AG08396 (cell line): ENCODE data around the gene HEY2.
"Not testable (repeated sequence)": the region's sequence is repeated elsewhere in the genome, so short reads cannot be mapped to it uniquely, and the experiment has no call there.

Experiments
- DNase-seq: peaks from one replicate; pipeline ENCODE4 v3.0.0; 2012; ENCODE audit warnings: low spot score, mixed read lengths

The HEY2 gene

GRCh38 chr6:125795301-125795700 lies 45.9 kb downstream of the HEY2 start:
- DNase-seq, result no peak

GRCh38 chr6:125797120-125797885 lies 47.9 kb downstream of the HEY2 start:
- no peak for DNase-seq

- no peak for DNase-seq
Measured at GRCh38 chr6:125797886-125798444, 48.5 kb downstream of the HEY2 start.

GRCh38 chr6:125798734-125799508 lies 49.5 kb downstream of the HEY2 start:
- DNase-seq, result no peak

GRCh38 chr6:125802383-125802782 lies 53.0 kb downstream of the HEY2 start:
- DNase-seq, result no peak

- no peak for DNase-seq
Measured at GRCh38 chr6:125802943-125803377, 53.5 kb downstream of the HEY2 start.

- DNase-seq, result no peak
Measured at GRCh38 chr6:125804264-125804663, 54.8 kb downstream of the HEY2 start.

- not testable (repeated sequence) for DNase-seq
Measured at GRCh38 chr6:125804866-125805425, 55.5 kb downstream of the HEY2 start.

GRCh38 chr6:125806813-125807212 lies 57.4 kb downstream of the HEY2 start:
- no peak for DNase-seq

- DNase-seq, result no peak
Measured at GRCh38 chr6:125807293-125807692, 57.9 kb downstream of the HEY2 start.

- no peak for DNase-seq
Measured at GRCh38 chr6:125808060-125808459, 58.6 kb downstream of the HEY2 start.

GRCh38 chr6:125808591-125808990 lies 59.2 kb downstream of the HEY2 start:
- no peak for DNase-seq

GRCh38 chr6:125809570-125810170 lies 60.2 kb downstream of the HEY2 start:
- no peak for DNase-seq

GRCh38 chr6:125810445-125810844 lies 61.0 kb downstream of the HEY2 start:
- no peak for DNase-seq
